DMS153 treated with DMSO at 0.1 percent for 48 hours (cell line): Measurements from ENCODE around the gene RAB31.
A peak's percentile ranks its signal among the peaks of the same experiment; 100 is the strongest.

Source experiments
- DNase-seq: peaks from one replicate; lab custom pipeline; 2025; ENCODE audit not compliant: unreplicated experiment; lab: John Stamatoyannopoulos, UW

RAB31 gene

GRCh38 chr18:9786631-9787030 is 78.5 kb downstream of the RAB31 start:
- DNase-seq, result no peak

- no peak for DNase-seq
Observed at GRCh38 chr18:9787036-9787435, 78.9 kb downstream of the RAB31 start.

GRCh38 chr18:9787712-9788111 is 79.6 kb downstream of the RAB31 start:
- no peak for DNase-seq

- no peak for DNase-seq
Observed at GRCh38 chr18:9788140-9788539, 80.0 kb downstream of the RAB31 start.

- no peak for DNase-seq
Observed at GRCh38 chr18:9788860-9789259, 80.8 kb downstream of the RAB31 start.

- no peak for DNase-seq
Observed at GRCh38 chr18:9790261-9790660, 82.2 kb downstream of the RAB31 start.

GRCh38 chr18:9791991-9792390 is 83.9 kb downstream of the RAB31 start:
- DNase-seq, result no peak

- no peak for DNase-seq
Observed at GRCh38 chr18:9792565-9793245, 84.6 kb downstream of the RAB31 start.

GRCh38 chr18:9796011-9796410 is 87.9 kb downstream of the RAB31 start:
- DNase-seq, result no peak

- no peak for DNase-seq
Observed at GRCh38 chr18:9796935-9797549, 88.9 kb downstream of the RAB31 start.

- no peak for DNase-seq
Observed at GRCh38 chr18:9802175-9803062, 94.3 kb downstream of the RAB31 start.

- DNase-seq, result no peak
Observed at GRCh38 chr18:9803063-9803697, 95.1 kb downstream of the RAB31 start.

- DNase-seq, result peak; percentile 44
Observed at GRCh38 chr18:9803698-9804516, 95.8 kb downstream of the RAB31 start.

GRCh38 chr18:9804517-9805104 is 96.5 kb downstream of the RAB31 start:
- no peak for DNase-seq

GRCh38 chr18:9806905-9807304 is 98.8 kb downstream of the RAB31 start:
- DNase-seq, result no peak

- DNase-seq, result no peak
Observed at GRCh38 chr18:9808295-9809241, 100.5 kb downstream of the RAB31 start.

GRCh38 chr18:9809697-9810096 is 101.6 kb downstream of the RAB31 start:
- no peak for DNase-seq

GRCh38 chr18:9810299-9810698 is 102.2 kb downstream of the RAB31 start:
- no peak for DNase-seq
